CD4-positive, alpha-beta T cell treated with Interleukin-4 for 1 hour (primary cell): ENCODE results near the gene PTCD3.

Source experiments
- DNase-seq, 2 donors: peaks; one replicate each; pipeline ENCODE4 v3.0.0-alpha.2; 2020 to 2022

PTCD3 gene

GRCh38 chr2:86105969-86106945, at the start of gene PTCD3:
Gene PTCD3, plus strand, starts transcription at chr2:86106235. Its CDS starts 13 bp downstream, at chr2:86106248.
- DNase-seq, result peak; percentile 94 to 95

- no peak for DNase-seq
Measured at GRCh38 chr2:86056590-86057331, 49.3 kb upstream of the PTCD3 start.

GRCh38 chr2:86062043-86062442, 44.0 kb upstream of the PTCD3 start:
- no peak for DNase-seq

- no peak for DNase-seq
Measured at GRCh38 chr2:86064006-86064405, 42.0 kb upstream of the PTCD3 start.

DNA sequence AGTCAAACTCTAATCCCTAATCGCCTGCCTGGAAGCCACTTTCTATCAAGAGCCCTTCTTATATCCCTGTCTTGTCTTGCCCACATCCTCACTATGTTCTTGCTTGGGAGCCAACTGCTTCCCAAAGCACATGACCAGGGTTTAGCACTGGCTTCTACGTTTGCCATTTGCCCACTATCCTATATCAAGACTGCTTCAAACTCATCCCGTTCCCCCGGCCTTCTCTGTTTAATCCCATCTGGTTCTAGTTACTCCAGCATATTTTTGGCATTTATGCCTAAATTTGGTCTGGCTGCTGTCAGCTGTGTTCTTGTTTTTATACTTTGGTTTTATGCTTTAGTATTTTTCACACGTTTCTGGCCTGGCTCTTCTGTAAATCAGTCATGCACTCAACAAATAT, 40.5 kb upstream of the PTCD3 start:
- no peak for DNase-seq

- no peak for DNase-seq
Measured at GRCh38 chr2:86066007-86066578, 39.9 kb upstream of the PTCD3 start.

- no peak for DNase-seq
Measured at GRCh38 chr2:86066915-86067314, 39.1 kb upstream of the PTCD3 start.

- peak; percentile 52 for DNase-seq
Measured at GRCh38 chr2:86068136-86068588, 37.9 kb upstream of the PTCD3 start.

GRCh38 chr2:86068648-86069047, 37.4 kb upstream of the PTCD3 start:
- DNase-seq, result no peak

DNA sequence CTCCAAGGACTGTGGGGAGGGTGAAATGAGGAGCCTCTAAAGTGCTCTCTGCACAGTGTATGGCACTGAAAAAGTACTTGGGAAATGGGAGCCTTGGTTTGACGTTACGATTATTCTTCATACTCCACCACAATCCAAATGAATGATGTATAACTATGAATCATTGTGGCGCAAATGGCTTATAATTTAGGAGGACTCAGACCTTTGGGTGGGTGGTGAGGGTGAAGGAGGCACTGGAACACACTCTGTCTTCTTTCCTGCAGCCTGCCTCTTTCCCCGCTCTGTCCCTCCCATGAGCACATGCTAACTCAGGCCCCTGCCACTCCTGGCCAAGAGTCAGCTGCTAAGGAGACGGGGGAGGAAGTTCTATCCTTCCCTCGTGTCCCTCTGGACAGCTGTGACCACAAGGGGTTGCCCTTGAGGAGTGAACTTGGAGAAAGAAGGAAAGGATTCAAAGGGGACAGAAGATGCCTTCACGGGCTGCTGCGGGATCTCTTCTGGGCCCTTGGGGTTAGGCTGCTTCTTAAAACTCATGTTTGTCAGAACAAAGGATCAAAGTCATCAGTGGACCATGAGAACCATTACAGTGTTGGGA, 36.8 kb upstream of the PTCD3 start:
- DNase-seq, result no peak

GRCh38 chr2:86069783-86070339, 36.2 kb upstream of the PTCD3 start:
- DNase-seq, result no peak

DNA sequence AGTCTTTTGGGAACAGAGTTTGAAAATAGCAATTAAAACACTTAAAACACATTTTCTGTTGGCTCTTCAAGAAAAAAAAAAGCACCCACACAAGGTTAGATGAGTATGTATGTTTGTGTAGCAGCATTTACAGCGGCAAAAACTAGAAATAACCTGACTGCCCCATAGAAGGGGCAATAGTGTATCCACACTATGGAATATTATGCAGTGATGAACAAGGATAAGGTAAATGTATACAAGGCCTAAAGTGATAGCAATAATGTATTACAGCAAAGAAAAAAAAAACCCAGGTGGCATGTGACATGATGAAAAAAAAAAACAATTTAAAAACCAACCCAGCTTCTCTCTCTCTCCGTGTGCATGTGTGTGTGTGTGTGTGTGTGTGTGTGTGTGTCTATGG, 35.2 kb upstream of the PTCD3 start:
- no peak for DNase-seq

GRCh38 chr2:86072271-86072858, 33.7 kb upstream of the PTCD3 start:
- DNase-seq, result peak in 1 of 2 donors; percentile 53

GRCh38 chr2:86073225-86073624, 32.8 kb upstream of the PTCD3 start:
- no peak for DNase-seq

DNA sequence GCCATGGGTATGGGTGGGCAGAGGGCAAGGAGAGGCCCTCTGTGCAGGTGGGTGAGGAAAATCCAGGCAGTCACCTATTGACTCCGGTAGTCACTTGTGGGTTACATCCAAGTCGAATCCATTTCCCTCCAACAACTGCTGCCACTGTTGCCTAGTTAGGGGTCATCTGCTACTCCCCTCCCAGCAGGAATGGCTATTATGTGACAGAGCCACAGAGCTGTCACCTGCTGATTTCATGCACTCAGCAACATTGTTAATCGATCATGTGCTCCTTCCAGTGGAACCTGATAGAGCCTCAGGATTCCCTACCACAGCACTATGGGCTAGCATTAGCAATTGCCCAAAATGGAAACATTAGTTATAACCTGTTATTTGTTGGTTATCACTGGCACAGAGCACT, 31.8 kb upstream of the PTCD3 start:
- DNase-seq, result no peak

DNA sequence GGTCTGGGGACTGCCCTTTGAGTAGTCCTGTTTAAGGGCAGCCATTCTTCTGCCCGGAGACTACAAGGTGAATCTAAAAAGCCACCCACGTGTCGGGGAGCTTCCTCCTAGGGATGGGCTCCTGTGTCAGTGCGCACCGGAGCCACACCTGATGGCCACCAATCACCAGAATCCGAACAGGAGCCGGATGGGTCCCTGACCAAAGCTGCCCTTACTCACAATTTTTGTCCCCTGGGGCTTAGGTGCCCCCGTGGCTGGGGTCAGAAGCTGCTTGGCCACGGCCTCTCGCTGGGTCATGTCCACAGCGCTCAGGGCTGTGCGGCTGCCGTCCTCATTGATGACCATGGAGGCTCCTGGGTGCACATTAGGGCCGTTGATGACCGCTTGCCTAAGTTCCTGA, 31.2 kb upstream of the PTCD3 start:
- no peak for DNase-seq

DNA sequence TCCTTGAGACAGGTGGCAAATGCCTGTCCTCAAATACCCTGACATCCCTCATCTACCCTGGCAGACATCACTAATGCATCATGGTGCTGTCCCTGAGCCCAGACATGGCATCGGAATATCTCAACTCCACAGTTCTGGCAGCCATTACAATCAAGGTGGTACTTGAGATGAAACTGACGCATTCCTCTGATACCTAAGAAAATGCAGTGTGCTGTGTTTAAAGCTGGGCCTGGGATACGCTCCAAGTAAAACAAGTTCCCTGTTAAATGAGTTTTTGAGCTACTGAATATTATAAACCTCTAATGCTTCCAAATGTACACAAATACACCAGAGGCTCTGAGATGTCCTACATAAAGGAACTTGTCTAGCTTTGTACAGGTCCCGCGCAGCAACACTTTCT, 30.1 kb upstream of the PTCD3 start:
- DNase-seq, result no peak

- peak; percentile 64 for DNase-seq
Measured at GRCh38 chr2:86078774-86079545, 27.1 kb upstream of the PTCD3 start.

DNA sequence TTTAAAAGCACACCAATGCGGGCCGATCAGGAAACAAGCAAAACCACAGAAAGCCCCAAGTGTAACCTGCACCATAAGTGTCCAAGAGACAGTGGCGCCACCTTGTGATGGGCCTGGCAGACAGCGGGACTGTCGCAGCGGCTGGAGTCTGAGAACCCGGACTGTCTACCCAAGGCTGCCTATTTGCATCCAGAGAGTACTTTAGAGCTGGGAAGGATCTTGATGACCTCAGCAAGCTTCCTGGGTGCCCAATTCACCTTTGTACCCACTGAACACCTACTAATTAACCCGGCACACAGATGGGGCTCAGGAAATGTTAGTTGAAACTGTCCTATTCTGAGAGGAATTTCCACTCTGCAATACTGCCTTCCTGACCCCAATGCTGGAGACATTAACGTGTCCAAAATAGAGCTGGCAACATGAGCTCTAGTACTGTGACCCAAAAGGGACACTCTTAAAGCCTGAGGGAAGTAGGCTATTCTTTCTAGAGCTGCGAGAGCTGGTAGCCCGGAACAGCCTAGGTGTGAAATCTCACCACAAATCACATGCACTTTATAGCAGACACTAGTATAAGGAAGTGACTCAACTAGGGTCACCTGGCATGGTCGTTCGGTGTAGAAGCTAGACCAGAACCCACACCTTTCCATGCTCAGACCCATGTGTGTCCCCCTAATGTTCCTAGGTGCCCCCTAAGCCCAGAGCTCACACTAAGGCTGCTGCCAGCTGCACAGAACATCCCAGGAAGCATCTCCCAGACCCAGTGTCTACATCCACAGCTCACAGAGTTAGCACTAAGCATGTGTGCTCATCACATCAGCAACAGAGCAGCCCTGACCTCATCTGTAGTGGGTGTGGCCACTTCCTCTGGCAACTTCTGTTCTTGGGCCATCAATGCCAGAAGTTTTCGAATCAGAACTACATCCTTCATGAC, 25.8 kb upstream of the PTCD3 start:
- DNase-seq, result peak; percentile 85 to 88

GRCh38 chr2:86081724-86082123, 24.3 kb upstream of the PTCD3 start:
- no peak for DNase-seq
